ENCODE data around the gene PPP1R36.
"Not testable (repeated sequence)": the region's sequence is repeated elsewhere in the genome, so short reads cannot be mapped to it uniquely, and the experiment has no call there.

The PPP1R36 gene

GRCh38 chr14:64604881-64605280 is 55.1 kb downstream of the PPP1R36 start:
- Histone ChIP-seq H3K9ac (ENCODE audit: low read depth, low read length) (no peak overlapping the region), H3K9me3 (ENCODE audit: insufficient read depth, low read depth, low read length) (no peaks in the 10 kb centered on the region), H3K27me3 (ENCODE audit: insufficient read depth, low read length) (no peaks in the 10 kb centered on the region), H3K36me3 (ENCODE audit: insufficient read depth, low read depth, low read length) (no peaks in the 10 kb centered on the region), H3K4me1 (ENCODE audit: insufficient read depth, low read length) (no peaks in the 10 kb centered on the region), H3K4me3 (ENCODE audit: low read length) (no peak overlapping the region), H3K27ac (ENCODE audit: low read length) (no peak overlapping the region)

- Histone ChIP-seq H3K27me3 (ENCODE audit: insufficient read depth, low read length) (no peaks in the 10 kb centered on the region), H3K4me3 (ENCODE audit: low read length) (no peak overlapping the region), H3K9me3 (ENCODE audit: insufficient read depth, low read depth, low read length) (no peaks in the 10 kb centered on the region), H3K27ac (ENCODE audit: low read length) (no peak overlapping the region), H3K36me3 (ENCODE audit: insufficient read depth, low read depth, low read length) (no peaks in the 10 kb centered on the region), H3K4me1 (ENCODE audit: insufficient read depth, low read length) (no peaks in the 10 kb centered on the region), H3K9ac (ENCODE audit: low read depth, low read length) (no peak overlapping the region)
Measured at GRCh38 chr14:64605926-64606685, 56.3 kb downstream of the PPP1R36 start.

DNA sequence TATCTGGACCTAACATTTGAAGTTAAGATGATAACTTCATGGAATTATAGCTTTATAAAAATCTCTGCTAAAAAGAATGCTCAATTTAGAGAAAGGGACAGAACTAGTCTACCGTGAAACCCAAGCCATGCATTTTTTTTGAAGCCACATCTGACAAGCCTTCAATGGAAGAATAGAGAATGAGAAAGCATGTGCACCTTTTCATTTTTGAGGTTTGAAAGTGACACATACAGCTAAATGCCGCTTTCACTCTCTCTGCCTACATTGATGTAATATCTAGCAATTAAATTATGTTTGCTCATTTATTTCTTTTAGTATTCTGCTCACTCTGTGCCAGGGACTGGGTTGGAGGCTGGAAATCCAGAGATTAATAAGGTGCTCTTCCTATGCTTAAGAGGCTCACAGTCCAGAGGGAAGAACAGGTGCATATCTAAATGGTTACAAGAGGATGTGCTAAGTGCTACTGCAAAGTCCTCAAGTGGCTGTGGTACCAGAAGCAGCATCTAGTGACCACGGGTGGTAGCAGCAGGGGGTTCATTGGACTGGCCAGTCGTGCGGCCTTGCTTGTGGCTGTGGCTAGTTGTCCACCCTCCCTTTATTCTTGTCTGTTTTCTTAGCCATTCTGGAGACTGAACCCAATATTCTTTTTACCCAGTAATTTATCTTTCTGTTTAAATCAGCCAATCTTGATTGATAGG is 60.4 kb downstream of the PPP1R36 start:
- no peaks in the 10 kb centered on the region for H3K27me3 ChIP-seq (ENCODE audit: insufficient read depth, low read length)
- no peak overlapping the region for H3K9ac ChIP-seq (ENCODE audit: low read depth, low read length)
- no peaks in the 10 kb centered on the region for H3K36me3 ChIP-seq (ENCODE audit: insufficient read depth, low read depth, low read length)
- no peak overlapping the region for H3K27ac ChIP-seq (ENCODE audit: low read length)
- H3K4me1 ChIP-seq (ENCODE audit: insufficient read depth, low read length): no peaks in the 10 kb centered on the region
- no peak overlapping the region for H3K4me3 ChIP-seq (ENCODE audit: low read length)
- H3K9me3 ChIP-seq (ENCODE audit: insufficient read depth, low read depth, low read length): no peaks in the 10 kb centered on the region

GRCh38 chr14:64611358-64612020 is 61.7 kb downstream of the PPP1R36 start:
- Histone ChIP-seq H3K4me3 (ENCODE audit: low read length) (no peak overlapping the region), H3K4me1 (ENCODE audit: insufficient read depth, low read length) (no peaks in the 10 kb centered on the region), H3K27ac (ENCODE audit: low read length) (no peak overlapping the region), H3K27me3 (ENCODE audit: insufficient read depth, low read length) (no peaks in the 10 kb centered on the region), H3K9ac (ENCODE audit: low read depth, low read length) (no peak overlapping the region), H3K9me3 (ENCODE audit: insufficient read depth, low read depth, low read length) (no peaks in the 10 kb centered on the region), H3K36me3 (ENCODE audit: insufficient read depth, low read depth, low read length) (no peaks in the 10 kb centered on the region)

GRCh38 chr14:64612021-64612380 is 62.2 kb downstream of the PPP1R36 start:
- Histone ChIP-seq H3K4me1 (ENCODE audit: insufficient read depth, low read length) (no peaks in the 10 kb centered on the region), H3K27ac (ENCODE audit: low read length) (no peak overlapping the region), H3K9ac (ENCODE audit: low read depth, low read length) (no peak overlapping the region)

DNA sequence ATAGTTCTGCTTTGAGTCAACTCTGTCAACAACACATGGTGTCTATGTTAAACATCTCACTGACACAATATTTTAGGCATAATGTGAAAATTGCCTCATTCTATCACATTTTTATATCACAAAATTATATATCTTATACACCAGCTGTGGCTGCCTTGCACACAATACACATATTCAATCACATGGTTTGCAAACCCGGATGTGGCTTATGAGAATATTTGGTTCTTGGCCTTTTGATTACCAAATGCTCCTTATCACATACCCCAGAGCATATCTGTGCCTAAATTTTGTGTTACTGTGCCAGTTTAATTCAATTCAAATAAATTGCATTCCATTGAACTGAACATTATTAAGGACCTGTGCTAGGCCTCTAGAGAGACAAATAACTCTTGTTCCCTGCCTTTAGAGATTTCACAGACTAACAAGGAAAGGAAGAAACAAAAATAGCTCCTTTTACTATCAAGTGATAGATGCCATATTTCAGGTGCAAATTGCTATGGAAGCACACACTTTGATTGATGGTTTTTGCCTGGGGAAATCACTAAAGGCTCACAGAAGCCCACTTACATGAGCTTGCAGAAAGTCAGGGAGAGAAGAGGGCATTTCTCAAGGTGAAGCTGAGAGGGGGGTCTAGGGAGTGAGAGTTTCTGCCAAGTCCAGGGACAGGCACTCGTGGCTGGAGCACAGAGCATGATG is 63.4 kb downstream of the PPP1R36 start:
- H3K27me3 ChIP-seq (ENCODE audit: insufficient read depth, low read length): no peaks in the 10 kb centered on the region
- H3K4me1 ChIP-seq (ENCODE audit: insufficient read depth, low read length): no peaks in the 10 kb centered on the region
- no peaks in the 10 kb centered on the region for H3K36me3 ChIP-seq (ENCODE audit: insufficient read depth, low read depth, low read length)
- H3K9ac ChIP-seq (ENCODE audit: low read depth, low read length): no peak overlapping the region
- H3K27ac ChIP-seq (ENCODE audit: low read length): no peak overlapping the region
- no peak overlapping the region for H3K4me3 ChIP-seq (ENCODE audit: low read length)
- no peaks in the 10 kb centered on the region for H3K9me3 ChIP-seq (ENCODE audit: insufficient read depth, low read depth, low read length)

More at GRCh38 chr14:64612021-64612380, 62.2 kb downstream of the PPP1R36 start:
- H3K27me3 ChIP-seq (ENCODE audit: insufficient read depth, low read length): no peaks in the 10 kb centered on the region
- no peak overlapping the region for H3K4me3 ChIP-seq (ENCODE audit: low read length)
- no peaks in the 10 kb centered on the region for H3K9me3 ChIP-seq (ENCODE audit: insufficient read depth, low read depth, low read length)
- no peaks in the 10 kb centered on the region for H3K36me3 ChIP-seq (ENCODE audit: insufficient read depth, low read depth, low read length)

DNA sequence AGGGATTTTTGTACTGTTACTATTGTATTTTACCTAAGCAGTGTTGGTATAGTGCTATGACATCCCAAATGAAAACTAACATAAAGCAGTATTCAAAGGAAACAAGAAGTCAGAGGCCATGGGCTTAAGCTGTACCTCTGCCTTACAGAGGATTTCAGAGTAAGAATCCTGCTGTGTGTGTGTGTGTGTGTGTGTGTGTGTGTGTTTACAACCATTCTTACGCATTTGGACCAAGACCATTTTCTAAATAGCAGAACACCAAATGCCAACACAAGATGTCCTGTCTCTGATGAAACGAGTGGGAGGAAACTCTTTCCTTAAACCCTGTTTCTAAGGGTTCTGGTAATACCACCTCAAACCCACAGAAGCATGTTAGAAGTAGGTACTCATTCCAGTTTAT is 64.4 kb downstream of the PPP1R36 start:
- Histone ChIP-seq H3K36me3 (ENCODE audit: insufficient read depth, low read depth, low read length) (no peaks in the 10 kb centered on the region), H3K9ac (ENCODE audit: low read depth, low read length) (no peak overlapping the region), H3K4me3 (ENCODE audit: low read length) (no peak overlapping the region), H3K27ac (ENCODE audit: low read length) (no peak overlapping the region), H3K9me3 (ENCODE audit: insufficient read depth, low read depth, low read length) (no peaks in the 10 kb centered on the region), H3K27me3 (ENCODE audit: insufficient read depth, low read length) (no peaks in the 10 kb centered on the region), H3K4me1 (ENCODE audit: insufficient read depth, low read length) (no peaks in the 10 kb centered on the region)

DNA sequence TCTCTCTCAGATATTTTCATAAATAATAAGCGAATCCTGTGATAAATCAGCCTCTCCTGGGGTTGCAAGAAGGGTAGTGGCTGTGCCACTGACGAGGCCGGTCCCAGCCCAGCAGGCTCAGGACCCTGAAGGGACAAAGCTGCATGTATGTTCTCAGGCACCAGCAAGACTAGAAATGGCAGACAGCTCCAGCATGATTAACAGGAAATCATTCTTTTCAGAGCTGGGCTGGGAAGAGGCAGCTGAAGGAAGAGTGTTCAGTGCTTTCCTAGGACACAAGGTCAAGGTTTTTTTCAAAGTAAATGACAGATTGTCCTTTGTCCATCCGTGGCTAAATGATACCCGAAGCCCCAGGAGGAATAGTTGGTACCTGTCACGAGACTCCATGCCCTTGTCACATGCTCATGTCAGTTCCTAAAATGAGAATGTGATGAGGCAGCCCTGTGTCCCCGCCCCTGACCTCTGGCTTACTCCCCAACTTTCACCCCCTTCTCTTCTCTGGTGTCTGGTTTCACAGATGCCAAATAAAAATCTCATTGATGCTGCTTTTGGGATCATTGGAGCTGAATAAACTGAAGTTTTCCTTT is 65.1 kb downstream of the PPP1R36 start:
- Histone ChIP-seq H3K27me3 (ENCODE audit: insufficient read depth, low read length) (no peaks in the 10 kb centered on the region), H3K36me3 (ENCODE audit: insufficient read depth, low read depth, low read length) (no peaks in the 10 kb centered on the region), H3K4me1 (ENCODE audit: insufficient read depth, low read length) (no peaks in the 10 kb centered on the region), H3K9ac (ENCODE audit: low read depth, low read length) (no peak overlapping the region), H3K9me3 (ENCODE audit: insufficient read depth, low read depth, low read length) (no peaks in the 10 kb centered on the region), H3K4me3 (ENCODE audit: low read length) (no peak overlapping the region), H3K27ac (ENCODE audit: low read length) (no peak overlapping the region)

- not testable (repeated sequence) for H3K27me3 ChIP-seq (ENCODE audit: insufficient read depth, low read length); H3K27ac ChIP-seq (ENCODE audit: low read length); H3K36me3 ChIP-seq (ENCODE audit: insufficient read depth, low read depth, low read length); H3K9me3 ChIP-seq (ENCODE audit: insufficient read depth, low read depth, low read length); H3K4me1 ChIP-seq (ENCODE audit: insufficient read depth, low read length); H3K9ac ChIP-seq (ENCODE audit: low read depth, low read length); H3K4me3 ChIP-seq (ENCODE audit: low read length)
Measured at GRCh38 chr14:64617872-64618408, 68.2 kb downstream of the PPP1R36 start.

GRCh38 chr14:64620910-64621309 is 71.1 kb downstream of the PPP1R36 start:
- Histone ChIP-seq H3K27ac (ENCODE audit: low read length) (no peak overlapping the region), H3K9ac (ENCODE audit: low read depth, low read length) (no peak overlapping the region), H3K4me1 (ENCODE audit: insufficient read depth, low read length) (no peaks in the 10 kb centered on the region), H3K27me3 (ENCODE audit: insufficient read depth, low read length) (no peaks in the 10 kb centered on the region), H3K9me3 (ENCODE audit: insufficient read depth, low read depth, low read length) (no peaks in the 10 kb centered on the region), H3K36me3 (ENCODE audit: insufficient read depth, low read depth, low read length) (no peaks in the 10 kb centered on the region), H3K4me3 (ENCODE audit: low read length) (no peak overlapping the region)

DNA sequence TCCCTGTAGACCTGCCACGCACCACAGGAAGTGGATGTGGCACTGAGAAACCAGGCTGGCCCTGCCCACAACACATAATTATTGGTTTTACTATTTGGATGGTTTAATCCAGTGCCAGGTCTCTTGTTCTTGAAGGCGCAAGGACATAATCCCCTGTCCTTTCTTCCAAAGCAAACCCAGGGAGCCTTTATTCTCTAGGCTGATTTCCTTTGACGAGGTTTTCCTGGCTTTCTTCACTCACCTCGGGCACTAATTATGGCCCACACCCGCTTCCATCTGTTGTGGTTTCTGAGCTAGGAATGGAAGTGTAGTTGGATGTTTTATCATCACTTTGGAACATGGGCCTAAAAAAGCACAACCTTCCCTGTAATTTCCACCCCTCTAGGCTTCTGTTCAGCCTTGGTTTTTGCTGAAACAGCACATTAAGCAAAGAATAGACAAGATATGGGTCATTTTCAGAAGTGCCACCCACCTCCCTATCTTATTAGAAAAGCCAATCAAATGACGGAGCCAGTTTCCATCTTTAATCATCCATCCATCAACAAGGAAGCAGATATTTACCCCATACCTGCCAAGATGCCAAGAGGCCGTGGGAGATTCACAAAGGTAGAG is 73.9 kb downstream of the PPP1R36 start:
- no peaks in the 10 kb centered on the region for H3K9me3 ChIP-seq (ENCODE audit: insufficient read depth, low read depth, low read length)
- H3K36me3 ChIP-seq (ENCODE audit: insufficient read depth, low read depth, low read length): no peaks in the 10 kb centered on the region
- H3K9ac ChIP-seq (ENCODE audit: low read depth, low read length): no peak overlapping the region
- no peak overlapping the region for H3K27ac ChIP-seq (ENCODE audit: low read length)
- H3K4me1 ChIP-seq (ENCODE audit: insufficient read depth, low read length): no peaks in the 10 kb centered on the region; the same call in 1 of the 2 replicates
- H3K27me3 ChIP-seq (ENCODE audit: insufficient read depth, low read length): no peaks in the 10 kb centered on the region
- H3K4me3 ChIP-seq (ENCODE audit: low read length): no peak overlapping the region

Measured in iPS-20b (cell line).